Epithelial cell of prostate (primary cell): ENCODE measurements around the gene PDLIM7.

ENCODE experiments used
- DNase-seq: peaks from one replicate; pipeline ENCODE4 v3.0.0-alpha.2; 2011; ENCODE audit warnings: low read depth, low spot score
- H3K27ac ChIP-seq: fragments of 450-650 bp; 2 replicates; pipeline ENCODE4 v1.5.1; 2017; ENCODE audit warnings: mild to moderate bottlenecking

PDLIM7 gene

GRCh38 chr5:177447611-177448243 is 49.7 kb downstream of the PDLIM7 start:
- no peak for DNase-seq
- H3K27ac ChIP-seq, result peak overlapping the region; percentile 40

- peak overlapping the region; percentile 40 for H3K27ac ChIP-seq
- DNase-seq, result no peak
Measured at GRCh38 chr5:177447066-177447610, 50.3 kb downstream of the PDLIM7 start.

DNA sequence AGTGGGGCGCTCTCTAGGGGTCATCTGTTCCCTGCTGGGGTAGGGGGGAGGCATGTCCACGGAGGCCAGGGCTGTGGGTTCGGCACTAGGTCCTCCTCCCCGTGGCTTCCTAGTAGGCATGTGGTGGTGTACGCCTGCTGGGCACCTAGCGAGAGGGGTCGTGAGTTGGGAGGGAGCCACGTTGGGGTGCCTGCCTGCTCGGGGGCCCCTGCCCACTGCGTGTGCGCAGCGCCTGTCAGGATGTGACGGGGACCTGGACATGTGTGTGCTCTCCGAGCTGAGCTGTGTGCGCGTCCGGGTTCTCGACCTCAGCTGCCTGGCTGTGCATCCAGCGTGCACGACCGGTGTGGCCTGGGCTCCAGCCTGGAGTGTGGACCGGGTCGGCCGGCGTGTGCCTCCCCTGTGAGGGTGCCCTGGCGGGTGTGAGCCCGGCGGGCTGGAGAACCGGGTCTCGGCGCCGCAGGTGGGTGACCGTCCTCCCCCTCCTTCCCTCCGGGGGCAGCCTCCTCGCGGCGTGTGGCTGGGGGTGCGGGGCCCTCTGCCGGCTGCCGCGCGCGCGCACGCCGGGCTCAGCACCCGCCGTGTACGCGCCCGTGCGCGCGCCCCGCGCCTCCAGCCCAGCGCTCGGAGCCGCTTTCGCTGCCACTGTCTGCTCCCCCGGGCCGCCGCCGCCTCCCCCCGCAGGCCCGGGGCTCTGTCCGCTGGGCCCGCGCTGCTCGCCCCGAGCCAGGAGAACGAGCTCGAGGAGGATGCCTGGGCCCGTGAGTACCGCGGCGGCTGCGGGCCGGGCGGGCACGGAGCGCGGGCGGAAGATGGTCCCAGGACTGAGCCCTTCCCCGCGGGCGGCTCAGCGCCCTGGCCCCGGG is 51.0 kb downstream of the PDLIM7 start, which contains the start of gene PRR7:
PRR7 (plus strand) TSS at position 615 of the 866 bp plus-strand sequence. CDS start 8,254 bp downstream, outside the sequence.
- DNase-seq, result no peak
- peak within 1 kb of the TSS; percentile 40 for H3K27ac ChIP-seq

DNA sequence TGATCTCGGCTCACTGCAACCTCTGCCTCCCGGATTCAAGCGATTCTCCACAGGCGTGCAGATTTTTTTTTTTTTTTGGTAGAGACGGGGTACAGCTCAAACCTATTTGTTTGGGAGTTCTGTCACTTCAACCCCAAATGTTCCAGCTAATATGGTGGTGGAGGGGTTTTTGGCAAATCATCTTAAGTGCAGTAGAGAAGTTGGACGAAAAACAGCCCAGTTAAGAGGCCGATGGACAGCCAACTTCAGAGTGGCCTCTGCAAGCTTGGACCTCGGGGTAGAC is 51.5 kb downstream of the PDLIM7 start:
- DNase-seq, result no peak
- no peak overlapping the region for H3K27ac ChIP-seq

DNA sequence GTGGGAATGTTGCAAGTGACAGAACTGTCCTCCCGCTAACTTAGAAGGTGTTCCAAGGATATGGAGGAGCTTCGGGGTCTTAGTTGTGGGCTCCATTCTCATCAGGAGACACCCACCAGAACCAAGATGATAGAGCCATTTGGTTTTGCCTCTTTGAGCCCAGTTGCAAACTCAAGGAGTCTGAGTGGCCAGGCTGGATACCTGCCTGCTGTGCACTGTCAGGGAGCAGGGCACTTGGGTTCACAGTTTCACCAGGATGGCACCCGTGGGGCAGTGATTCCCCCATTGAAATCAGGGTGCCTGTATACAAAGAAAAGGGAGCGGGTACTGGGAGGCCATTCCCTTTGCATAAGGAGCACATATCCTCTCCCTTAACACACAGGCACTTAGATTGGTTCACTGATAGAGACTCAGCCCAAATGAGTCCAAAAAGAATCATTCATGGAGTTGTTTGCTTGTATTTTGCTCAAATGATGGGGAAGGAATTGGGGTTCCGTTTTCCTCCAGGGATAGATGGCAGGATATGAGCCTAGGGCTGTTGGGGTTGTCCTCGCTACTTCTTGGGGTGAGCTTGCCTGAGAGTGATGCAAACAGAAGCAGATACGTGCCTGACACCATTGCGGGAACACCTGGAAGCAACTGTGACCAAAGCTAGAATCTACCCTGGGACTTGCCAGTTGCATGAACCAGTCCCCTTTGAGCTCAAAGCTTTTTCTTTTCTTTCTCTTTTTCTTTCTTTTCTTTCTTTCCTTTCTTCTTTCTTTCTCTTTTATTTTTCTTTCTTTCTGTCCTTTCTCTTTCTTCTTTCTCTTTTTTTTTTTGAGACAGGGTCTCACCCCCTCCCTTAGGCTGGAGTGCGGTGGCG is 52.1 kb downstream of the PDLIM7 start:
- no peak overlapping the region for H3K27ac ChIP-seq
- no peak for DNase-seq

DNA sequence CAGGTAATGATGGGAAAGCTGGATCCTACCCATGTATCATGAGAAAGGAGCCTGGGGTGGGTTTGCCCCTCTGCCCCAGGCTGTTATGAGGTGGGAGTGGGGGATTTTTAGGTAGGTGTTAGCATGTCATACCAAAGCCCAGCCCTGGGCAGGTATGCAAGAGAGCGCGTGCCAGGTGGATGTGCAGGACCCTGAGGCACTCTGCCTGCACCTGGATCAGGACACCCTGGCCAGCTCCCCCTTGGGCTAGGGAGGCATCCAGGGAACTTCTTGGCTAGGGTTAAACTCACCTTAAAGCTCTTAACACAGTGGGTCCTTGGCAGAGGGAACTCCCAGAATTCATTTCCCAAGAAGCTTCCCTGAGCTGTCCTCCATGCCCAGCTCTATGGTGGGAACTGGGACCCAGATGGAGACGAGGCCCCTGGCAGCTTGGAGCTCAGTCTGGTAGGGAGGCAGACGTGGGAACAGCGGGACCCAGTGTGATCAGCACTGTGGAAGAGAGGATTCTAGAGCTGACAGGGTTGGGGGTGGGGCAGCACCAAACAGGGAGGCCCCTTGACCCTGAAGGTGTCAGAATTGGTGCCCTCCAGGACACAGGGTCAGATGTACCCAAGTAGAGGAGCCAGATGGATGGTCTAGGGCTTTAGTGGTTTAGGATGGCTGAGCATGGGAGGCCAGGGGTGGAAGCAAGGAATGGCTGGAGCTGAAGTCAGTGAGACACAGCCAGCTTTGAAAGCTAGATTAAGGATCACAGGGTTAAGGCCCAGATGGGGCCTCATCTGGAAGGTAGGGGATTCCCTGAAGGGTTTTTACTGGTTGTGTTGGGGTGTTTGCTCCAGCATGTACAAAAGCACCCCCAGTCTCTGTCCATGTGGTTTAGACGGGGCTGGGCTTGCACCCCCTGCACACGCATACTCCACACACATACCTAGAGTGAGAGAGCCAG is 53.0 kb downstream of the PDLIM7 start:
- no peak for DNase-seq
- no peak overlapping the region for H3K27ac ChIP-seq

- DNase-seq, result no peak
- no peak overlapping the region for H3K27ac ChIP-seq
Measured at GRCh38 chr5:177443144-177443983, 54.0 kb downstream of the PDLIM7 start.

DNA sequence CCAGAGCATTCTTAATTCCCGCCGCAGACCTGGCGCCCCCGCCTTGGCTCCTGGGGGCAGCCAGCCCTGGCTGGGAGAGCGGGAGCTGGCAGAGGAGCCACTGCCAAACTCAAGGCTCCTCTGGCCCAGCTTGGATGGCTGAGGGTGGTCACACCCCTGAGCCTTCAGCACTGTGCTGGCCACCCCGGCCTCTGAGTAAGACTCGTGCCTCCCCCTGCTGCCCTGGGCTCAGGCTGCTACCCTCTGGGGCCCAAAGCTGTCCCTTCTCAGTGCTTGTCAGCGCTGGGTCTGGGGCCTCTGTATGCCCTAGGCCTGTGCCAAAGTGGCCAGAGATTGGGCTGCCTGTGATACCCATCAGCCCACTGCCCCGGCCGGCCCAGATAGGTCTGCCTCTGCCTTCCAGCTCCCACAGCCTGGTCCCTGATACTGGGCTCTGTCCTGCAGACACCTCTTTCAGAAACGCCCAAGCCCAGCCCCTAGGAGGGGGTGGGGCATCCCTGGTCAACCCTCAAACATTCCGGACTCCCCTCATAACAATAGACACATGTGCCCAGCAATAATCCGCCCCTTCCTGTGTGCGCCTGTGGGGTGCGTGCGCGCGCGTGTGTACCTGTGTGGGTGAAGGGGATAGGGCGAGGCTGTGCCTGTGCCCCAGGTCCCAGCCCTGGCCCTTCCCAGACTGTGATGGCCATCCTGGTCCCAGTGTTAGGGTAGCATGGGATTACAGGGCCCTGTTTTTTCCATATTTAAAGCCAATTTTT is 55.2 kb downstream of the PDLIM7 start:
- no peak overlapping the region for H3K27ac ChIP-seq
- DNase-seq, result no peak

DNA sequence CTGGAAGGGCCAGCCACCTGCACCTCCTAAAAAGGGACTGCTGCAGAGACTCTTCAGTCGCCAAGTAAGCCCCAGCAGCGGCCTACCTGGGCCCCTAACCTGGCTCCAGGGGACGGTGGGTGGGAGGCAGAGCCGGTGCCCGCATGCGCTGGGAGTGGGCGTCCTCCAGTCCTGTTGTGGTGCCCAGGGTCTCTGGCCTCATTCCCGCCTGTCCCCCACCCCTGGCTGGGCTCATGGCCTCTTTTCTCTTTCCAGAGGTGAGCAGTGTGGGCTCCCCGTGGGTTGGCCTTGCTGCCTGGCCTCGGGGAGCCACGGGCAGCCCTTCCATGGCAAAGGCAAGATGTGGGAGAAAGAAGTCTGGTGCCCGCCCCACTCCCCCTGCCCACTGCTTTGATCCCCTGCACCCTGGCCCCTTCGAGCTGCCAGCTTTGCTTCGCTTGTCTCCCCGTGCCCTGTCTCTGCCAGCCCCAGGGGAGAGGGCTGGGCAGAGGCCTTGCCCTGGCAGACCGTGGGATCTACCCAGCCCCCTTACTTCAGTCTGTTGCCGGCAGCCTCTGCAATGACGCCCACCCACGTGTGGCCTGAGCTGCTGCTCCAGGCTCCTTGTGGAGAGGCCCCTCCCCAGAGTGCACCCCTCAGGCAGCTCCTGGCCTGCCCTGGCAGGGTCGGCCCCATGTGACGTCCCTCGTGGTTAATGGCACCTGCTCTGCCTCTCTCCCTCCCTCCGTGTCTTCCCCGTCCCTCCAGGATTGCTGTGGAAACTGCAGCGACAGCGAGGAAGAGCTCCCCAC is 56.2 kb downstream of the PDLIM7 start:
- no peak for DNase-seq
- no peak overlapping the region for H3K27ac ChIP-seq

DNA sequence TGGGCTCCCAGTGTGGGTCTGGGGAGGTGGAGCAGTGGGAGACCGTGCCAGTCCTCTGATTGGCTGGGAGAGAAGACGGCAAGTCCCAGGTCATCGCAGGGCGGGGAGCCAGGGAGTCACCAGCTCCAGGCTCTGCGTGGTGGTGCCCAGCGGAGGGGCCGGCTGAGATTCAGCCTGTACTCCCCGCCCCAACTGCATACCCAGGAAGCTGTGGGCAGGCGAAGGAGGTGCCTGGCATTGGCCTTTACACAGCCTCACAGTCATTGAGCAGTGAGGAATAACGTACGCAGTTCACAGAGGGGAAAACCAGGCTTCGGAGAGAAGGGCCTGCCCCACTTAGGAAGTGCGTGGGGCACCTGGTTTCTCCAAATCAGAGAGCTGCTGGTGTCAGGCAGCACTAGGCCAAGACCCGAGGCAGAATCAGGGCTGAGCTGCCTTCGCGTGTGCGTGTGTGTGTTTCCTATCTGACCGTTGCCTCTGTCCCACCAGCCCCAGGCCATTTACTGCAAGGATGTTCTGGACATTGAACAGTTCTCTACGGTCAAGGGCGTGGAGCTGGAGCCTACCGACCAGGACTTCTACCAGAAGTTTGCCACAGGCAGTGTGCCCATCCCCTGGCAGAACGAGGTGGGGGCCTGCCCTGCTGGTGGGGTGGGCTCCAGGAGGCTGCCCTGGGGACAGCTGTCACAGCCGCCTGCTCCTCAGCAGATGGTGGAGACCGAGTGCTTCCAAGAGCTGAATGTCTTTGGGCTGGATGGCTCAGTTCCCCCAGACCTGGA is 57.0 kb downstream of the PDLIM7 start:
- no peak overlapping the region for H3K27ac ChIP-seq
- no peak for DNase-seq

- H3K27ac ChIP-seq, result no peak overlapping the region
- DNase-seq, result no peak
Measured at GRCh38 chr5:177439518-177440053, 57.8 kb downstream of the PDLIM7 start.

- no peak for DNase-seq
- H3K27ac ChIP-seq, result no peak overlapping the region
Measured at GRCh38 chr5:177438468-177438867, 58.9 kb downstream of the PDLIM7 start.

GRCh38 chr5:177437623-177438022 is 59.8 kb downstream of the PDLIM7 start:
- DNase-seq, result no peak
- H3K27ac ChIP-seq, result no peak overlapping the region

GRCh38 chr5:177435847-177436536 is 61.4 kb downstream of the PDLIM7 start:
- H3K27ac ChIP-seq, result no peak overlapping the region
- DNase-seq, result no peak

DNA sequence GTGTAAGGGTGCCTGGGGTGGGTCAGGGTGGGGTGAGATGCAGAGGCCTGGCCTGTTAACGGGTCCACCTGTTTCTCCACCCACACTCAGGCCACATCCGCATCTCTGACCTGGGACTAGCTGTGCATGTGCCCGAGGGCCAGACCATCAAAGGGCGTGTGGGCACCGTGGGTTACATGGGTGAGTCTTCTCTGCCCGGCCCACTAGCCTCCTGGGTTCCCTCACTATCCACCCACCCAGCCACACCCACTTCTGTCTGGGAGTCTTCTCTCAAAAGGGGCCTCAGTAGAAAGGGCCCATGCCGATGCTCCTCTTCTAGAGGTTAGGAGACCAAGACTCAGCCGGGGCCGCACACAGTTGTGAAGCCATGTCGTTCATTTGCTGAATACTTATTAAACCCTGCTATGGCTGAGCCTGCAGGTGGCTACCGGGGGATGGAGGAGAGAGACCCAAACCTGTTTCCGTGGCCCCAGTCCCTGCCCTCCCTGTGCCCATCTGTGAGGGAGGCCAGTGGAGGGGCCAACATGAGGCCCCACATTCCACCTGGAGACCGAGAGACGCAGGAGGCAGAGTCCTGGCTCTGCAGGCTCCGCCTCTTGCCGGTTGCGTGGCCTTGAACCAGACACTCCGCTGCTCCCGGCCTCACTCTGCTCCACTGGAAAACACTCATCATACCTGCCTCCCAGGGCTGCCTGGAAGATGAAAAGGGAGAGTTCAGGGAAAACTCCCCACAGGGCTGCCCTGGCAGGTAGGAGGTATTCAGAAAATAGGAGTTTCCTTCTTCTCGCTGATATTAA is 62.3 kb downstream of the PDLIM7 start:
- DNase-seq, result no peak
- H3K27ac ChIP-seq, result no peak overlapping the region
